GM18909 (cell line): ENCODE measurements around the gene NAMPT.
"Not testable (repeated sequence)": the region's sequence is repeated elsewhere in the genome, so short reads cannot be mapped to it uniquely, and the experiment has no call there.

Source experiments
- ATAC-seq: cut with Tn5 transposase; IDR thresholded peaks from one replicate; pipeline ENCODE4 v1.9.1; 2021; ENCODE audit warnings: mild to moderate bottlenecking; ENCODE audit not compliant: unreplicated experiment, poor library complexity

Gene NAMPT

GRCh38 chr7:106238830-106239229, 46.0 kb downstream of the NAMPT start:
- ATAC-seq = no peak

- no peak for ATAC-seq
These were observed 48.7 kb downstream of the NAMPT start for GRCh38 chr7:106236065-106236464.

- no peak for ATAC-seq
These were observed 50.4 kb downstream of the NAMPT start for GRCh38 chr7:106234425-106234824.

GRCh38 chr7:106231856-106232490, 52.8 kb downstream of the NAMPT start:
- no peak for ATAC-seq

GRCh38 chr7:106225856-106226255, 58.9 kb downstream of the NAMPT start:
- no peak for ATAC-seq

- no peak for ATAC-seq
These were observed 60.0 kb downstream of the NAMPT start for GRCh38 chr7:106224797-106225196.

GRCh38 chr7:106223156-106223555, 61.6 kb downstream of the NAMPT start:
- no peak for ATAC-seq

GRCh38 chr7:106222545-106222944, 62.2 kb downstream of the NAMPT start:
- no peak for ATAC-seq

GRCh38 chr7:106220307-106220706, 64.5 kb downstream of the NAMPT start:
- no peak for ATAC-seq

- no peak for ATAC-seq
These were observed 65.6 kb downstream of the NAMPT start for GRCh38 chr7:106219170-106219569.

GRCh38 chr7:106218546-106218945, 66.2 kb downstream of the NAMPT start:
- no peak for ATAC-seq

- ATAC-seq = no peak
These were observed 67.8 kb downstream of the NAMPT start for GRCh38 chr7:106216923-106217542.

GRCh38 chr7:106216517-106216922, 68.3 kb downstream of the NAMPT start:
- ATAC-seq = no peak

GRCh38 chr7:106215868-106216516, 68.8 kb downstream of the NAMPT start:
- no peak for ATAC-seq

GRCh38 chr7:106208944-106209343, 75.8 kb downstream of the NAMPT start:
- not testable (repeated sequence) for ATAC-seq

GRCh38 chr7:106206826-106207541, 77.8 kb downstream of the NAMPT start:
- no peak for ATAC-seq

GRCh38 chr7:106205621-106206222, 79.1 kb downstream of the NAMPT start:
- no peak for ATAC-seq

GRCh38 chr7:106203473-106203872, 81.3 kb downstream of the NAMPT start:
- no peak for ATAC-seq

- no peak for ATAC-seq
These were observed 83.6 kb downstream of the NAMPT start for GRCh38 chr7:106201164-106201563.

- ATAC-seq = no peak
These were observed 84.9 kb downstream of the NAMPT start for GRCh38 chr7:106199813-106200364.
